RWPE2 (cell line): ENCODE results near the gene TGFBRAP1.

Source experiments
- ATAC-seq: fragments of 200-7000 bp; cut with Tn5 transposase; 3 replicates; pipeline ENCODE4 v1.9.1; 2021; ENCODE audit warnings: low read depth
- DNase-seq: peaks from one replicate; pipeline ENCODE4 v3.0.0-alpha.2; 2020; ENCODE audit warnings: low spot score
- H3K27ac ChIP-seq: fragments of 450-650 bp; 2 replicates; pipeline ENCODE4 v1.5.1; 2017; ENCODE audit warnings: mild to moderate bottlenecking; ENCODE audit not compliant: poor library complexity, severe bottlenecking
- H3K27me3 ChIP-seq: fragments of 250-450 bp; sonication (Bioruptor Pico); 2 replicates; pipeline ENCODE4 v1.5.1; 2021; ENCODE audit warnings: mild to moderate bottlenecking, moderate library complexity; ENCODE audit not compliant: insufficient read depth, poor library complexity, severe bottlenecking
- H3K36me3 ChIP-seq: fragments of 250-450 bp; sonication (Bioruptor Pico); 2 replicates; pipeline ENCODE4 v1.5.1; 2020; ENCODE audit warnings: low read depth, mild to moderate bottlenecking, moderate library complexity
- H3K4me1 ChIP-seq: fragments of 250-450 bp; sonication (Bioruptor Pico); 2 replicates; pipeline ENCODE4 v1.5.1; 2021; ENCODE audit warnings: mild to moderate bottlenecking, moderate library complexity; ENCODE audit not compliant: insufficient read depth, poor library complexity, severe bottlenecking
- H3K4me3 ChIP-seq: fragments of 250-450 bp; sonication (Bioruptor Pico); 2 replicates; pipeline ENCODE4 v1.5.1; 2021; ENCODE audit warnings: mild to moderate bottlenecking, moderate library complexity; ENCODE audit not compliant: severe bottlenecking
- H3K9me3 ChIP-seq: fragments of 250-450 bp; sonication (Bioruptor Pico); 2 replicates; pipeline ENCODE4 v1.5.1; 2021; ENCODE audit warnings: mild to moderate bottlenecking, moderate library complexity; ENCODE audit not compliant: severe bottlenecking
- CTCF ChIP-seq: fragments of 450-650 bp; IDR thresholded peaks from one replicate; pipeline ENCODE4 v1.5.1; 2017; ENCODE audit warnings: mild to moderate bottlenecking, moderate library complexity; ENCODE audit not compliant: poor library complexity, severe bottlenecking

The TGFBRAP1 gene

GRCh38 chr2:105371810-105372209 is 42.3 kb upstream of the TGFBRAP1 start:
- H3K36me3 ChIP-seq = peaks cover 100% of the 10 kb centered on the region
- H3K27me3 ChIP-seq = no peaks in the 10 kb centered on the region
- DNase-seq = no peak
- no peak for ATAC-seq
- peaks cover 46% of the 10 kb centered on the region for H3K4me1 ChIP-seq
- H3K4me3 ChIP-seq = no peak overlapping the region
- TF ChIP-seq CTCF = no peak
- H3K27ac ChIP-seq = peak overlapping the region; percentile 59
- H3K9me3 ChIP-seq = no peaks in the 10 kb centered on the region

DNA sequence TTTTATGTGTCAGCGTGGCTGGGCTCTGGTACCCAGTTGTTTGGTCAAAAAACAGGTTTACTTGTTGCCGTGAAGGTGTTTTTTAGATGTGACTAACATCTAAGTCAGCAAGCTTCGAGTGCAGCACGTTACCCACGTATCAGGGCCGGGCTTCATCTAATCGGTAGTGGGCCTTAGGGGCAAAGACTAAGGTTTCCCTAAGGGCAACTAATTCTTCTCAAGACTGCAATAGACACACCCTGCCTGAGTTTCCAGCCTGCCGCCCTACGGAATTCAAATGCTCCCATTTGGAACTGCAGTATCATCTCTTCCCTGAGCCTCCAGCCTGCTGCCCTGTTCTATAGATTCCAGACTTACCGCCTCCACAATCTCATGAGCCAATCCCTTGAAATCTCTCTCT is 41.6 kb upstream of the TGFBRAP1 start:
- Histone ChIP-seq H3K36me3 (peaks cover 100% of the 10 kb centered on the region), H3K27ac (peak overlapping the region; percentile 59), H3K9me3 (no peaks in the 10 kb centered on the region), H3K4me3 (no peak overlapping the region), H3K4me1 (peaks cover 39% of the 10 kb centered on the region), H3K27me3 (no peaks in the 10 kb centered on the region)
- DNase-seq = no peak
- ATAC-seq = peak; percentile 50
- no peak for TF ChIP-seq CTCF

DNA sequence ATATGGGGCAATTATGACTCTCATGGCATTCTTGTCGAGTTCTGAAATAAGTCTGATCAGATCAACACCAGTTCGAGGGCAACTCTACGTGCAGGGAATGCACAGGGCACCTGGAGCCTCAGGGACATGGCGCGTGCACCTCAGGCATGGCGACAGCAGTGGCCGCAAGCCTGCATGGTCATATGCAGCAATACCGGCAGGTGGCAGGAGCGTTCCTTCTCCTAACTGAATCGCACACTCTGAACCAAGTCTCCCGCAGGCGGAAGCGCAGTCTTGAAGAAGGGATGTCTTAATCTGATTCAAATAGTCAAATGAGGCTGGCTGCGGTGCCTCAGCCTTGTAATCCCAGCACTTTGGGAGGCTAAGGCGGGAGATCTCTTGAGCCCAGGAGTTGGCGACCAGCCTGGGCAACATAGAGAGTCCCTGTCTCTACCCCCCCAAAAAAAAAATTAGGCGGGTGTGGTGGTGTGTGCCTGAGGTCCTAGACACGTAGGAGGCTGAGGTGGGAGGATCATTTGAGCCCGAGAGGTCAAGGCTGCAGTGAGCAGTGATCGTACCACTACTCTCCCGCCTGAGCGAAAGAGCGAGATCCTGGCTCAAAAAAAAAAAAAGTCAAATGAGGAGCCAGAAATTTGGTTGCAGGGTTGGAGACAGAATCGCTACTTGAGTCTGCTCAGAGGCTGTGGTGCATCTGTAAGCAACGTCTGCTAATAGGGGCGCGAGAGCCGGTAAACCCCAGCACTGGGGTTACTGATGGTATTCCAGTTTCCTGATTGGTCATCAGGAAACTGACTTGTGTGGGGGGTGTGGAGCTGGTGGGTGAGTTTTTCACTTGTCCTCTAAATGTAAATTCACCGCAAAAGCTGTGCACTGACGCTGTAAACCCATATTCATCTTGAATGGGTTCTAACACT is 40.5 kb upstream of the TGFBRAP1 start:
- Histone ChIP-seq H3K27ac (peak overlapping the region; percentile 59), H3K27me3 (no peaks in the 10 kb centered on the region), H3K36me3 (peaks cover 100% of the 10 kb centered on the region)

GRCh38 chr2:105368759-105369408 is 39.3 kb upstream of the TGFBRAP1 start:
- Histone ChIP-seq H3K9me3 (no peaks in the 10 kb centered on the region), H3K27me3 (no peaks in the 10 kb centered on the region), H3K27ac (no peak overlapping the region), H3K36me3 (peaks cover 100% of the 10 kb centered on the region), H3K4me1 (peaks cover 19% of the 10 kb centered on the region), H3K4me3 (no peak overlapping the region)
- DNase-seq = no peak
- no peak for ATAC-seq
- no peak for TF ChIP-seq CTCF

More for the DNA sequence above, 40.5 kb upstream of the TGFBRAP1 start:
- H3K9me3 ChIP-seq = no peaks in the 10 kb centered on the region
- peak; percentile 89 for TF ChIP-seq CTCF
- ATAC-seq = peak; percentile 75
- H3K4me1 ChIP-seq = peaks cover 28% of the 10 kb centered on the region
- peak; percentile 71 for DNase-seq
- H3K4me3 ChIP-seq = no peak overlapping the region
